SU-DHL-6 (cell line): ENCODE results near the gene ABCB11.

ENCODE experiments used
- H2AFZ ChIP-seq: fragments of 200-600 bp; sonication (generic); 2 replicates; pipeline ENCODE4 v1.6.1; 2014; ENCODE audit warnings: low read depth, mild to moderate bottlenecking, moderate library complexity, mixed read lengths, antibody characterized with exemption, low read length; ENCODE audit not compliant: severe bottlenecking
- H3F3A ChIP-seq: fragments of 200-600 bp; shearing (Covaris generic); 2 replicates; pipeline ENCODE4 v1.6.0; 2016; ENCODE audit warnings: antibody characterized with exemption, mild to moderate bottlenecking; ENCODE audit not compliant: insufficient read depth
- H3K27ac ChIP-seq: fragments of 200-600 bp; sonication (generic); 2 replicates; pipeline ENCODE4 v1.5.1; 2016; ENCODE audit warnings: low read depth, mild to moderate bottlenecking, low read length, moderate library complexity, mixed read lengths
- H3K27me3 ChIP-seq: fragments of 200-600 bp; sonication (generic), shearing (Covaris generic); 2 replicates; pipeline ENCODE4 v1.6.0; 2014; ENCODE audit warnings: mild to moderate bottlenecking, low read length
- H3K36me3 ChIP-seq: fragments of 200-600 bp; sonication (generic); 2 replicates; pipeline ENCODE4 v1.6.1; 2014; ENCODE audit warnings: mild to moderate bottlenecking, low read length, mixed read lengths
- H3K4me2 ChIP-seq: fragments of 300-600, 200-600 bp; shearing (Covaris generic), sonication (generic); 2 replicates; pipeline ENCODE4 v1.6.0; 2014; ENCODE audit warnings: low read length, low read depth, mild to moderate bottlenecking; ENCODE audit not compliant: poor library complexity, severe bottlenecking
- H3K4me3 ChIP-seq: fragments of 200-600 bp; sonication (generic); 2 replicates; pipeline ENCODE4 v1.5.1; 2014; ENCODE audit warnings: antibody characterized with exemption, low read length, mild to moderate bottlenecking, mixed read lengths; ENCODE audit not compliant: insufficient read depth, poor library complexity, severe bottlenecking
- H3K79me2 ChIP-seq: fragments of 200-600 bp; sonication (generic); 2 replicates; pipeline ENCODE4 v1.6.1; 2014; ENCODE audit warnings: mild to moderate bottlenecking, low read length, moderate library complexity; ENCODE audit not compliant: insufficient read depth
- H3K9ac ChIP-seq: fragments of 200-600 bp; sonication (generic); 2 replicates; pipeline ENCODE4 v1.7.0; 2014; ENCODE audit warnings: mild to moderate bottlenecking, low read length
- H3K9me2 ChIP-seq: fragments of 200-600 bp; sonication (generic); replicated peaks from 2 replicates; pipeline ENCODE4 v1.6.1; 2014; ENCODE audit warnings: low read length; ENCODE audit not compliant: insufficient read depth
- H3K9me3 ChIP-seq: fragments of 200-600 bp; sonication (generic); 2 replicates; pipeline ENCODE4 v1.6.1; 2014; ENCODE audit warnings: low read length, mixed read lengths; ENCODE audit not compliant: insufficient read depth
- H4K20me1 ChIP-seq: fragments of 200-600 bp; sonication (generic); 2 replicates; pipeline ENCODE4 v1.6.1; 2014; ENCODE audit warnings: low read depth, mild to moderate bottlenecking, antibody characterized with exemption, low read length, moderate library complexity, mixed read lengths
- EZH2phosphoT487 ChIP-seq: fragments of 200-600 bp; sonication (generic), shearing (Covaris generic); conservative IDR thresholded peaks from 2 replicates; pipeline ENCODE4 v1.6.1; 2018; ENCODE audit warnings: mild to moderate bottlenecking, antibody characterized with exemption, low read length, moderate library complexity, mixed read lengths
- TF ChIP-seq, protein P1 (sequence below): fragments of 200-600 bp; sonication (generic); IDR thresholded peaks from one replicate; pipeline ENCODE4 v1.5.1; 2017; ENCODE audit warnings: antibody characterized with exemption, mild to moderate bottlenecking, low read length, moderate library complexity; ENCODE audit not compliant: insufficient read depth, poor library complexity, severe bottlenecking

ABCB11 gene

DNA sequence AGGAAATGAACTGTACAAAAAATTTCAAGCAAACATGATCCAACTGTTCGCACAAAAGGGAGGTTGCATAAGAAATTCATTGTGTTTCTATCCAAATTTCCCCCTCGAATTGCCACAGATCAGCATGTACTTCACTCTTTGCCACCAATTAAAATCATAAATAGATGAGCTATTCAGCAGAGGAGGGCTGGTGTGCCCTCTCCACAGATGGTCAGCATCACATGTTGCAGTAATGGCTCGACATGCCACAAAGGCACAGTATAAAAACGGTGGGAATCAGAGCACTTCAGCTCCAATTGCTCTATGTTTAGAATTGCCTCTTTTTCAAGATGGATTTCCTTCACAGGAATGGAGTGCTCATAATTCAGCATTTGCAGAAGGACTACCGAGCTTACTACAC lies 130.1 kb downstream of the ABCB11 start, which contains the start of gene G6PC2:
G6PC2 (plus strand) TSS at position 289 of the 400 bp plus-strand sequence; CDS start at position 330, 41 bp downstream.
- no peaks in the 10 kb centered on the region for H3K27me3 ChIP-seq
- no peaks in the 10 kb centered on the region for H3K9me3 ChIP-seq
- no peak within 1 kb of the TSS for H3K4me3 ChIP-seq
- H3K4me2 ChIP-seq, result no peak within 1 kb of the TSS
- H2AFZ ChIP-seq, result no peak within 1 kb of the TSS
- H3K9ac ChIP-seq, result no peak within 1 kb of the TSS
- no peaks in the 10 kb centered on the region for H3K79me2 ChIP-seq
- no peaks in the 10 kb centered on the region for H3K9me2 ChIP-seq
- H3K36me3 ChIP-seq, result no peaks in the 10 kb centered on the region
- no peaks in the 10 kb centered on the region for H3F3A ChIP-seq
- TF ChIP-seq EZH2phosphoT487, result no peak
- TF ChIP-seq, protein P1, sequence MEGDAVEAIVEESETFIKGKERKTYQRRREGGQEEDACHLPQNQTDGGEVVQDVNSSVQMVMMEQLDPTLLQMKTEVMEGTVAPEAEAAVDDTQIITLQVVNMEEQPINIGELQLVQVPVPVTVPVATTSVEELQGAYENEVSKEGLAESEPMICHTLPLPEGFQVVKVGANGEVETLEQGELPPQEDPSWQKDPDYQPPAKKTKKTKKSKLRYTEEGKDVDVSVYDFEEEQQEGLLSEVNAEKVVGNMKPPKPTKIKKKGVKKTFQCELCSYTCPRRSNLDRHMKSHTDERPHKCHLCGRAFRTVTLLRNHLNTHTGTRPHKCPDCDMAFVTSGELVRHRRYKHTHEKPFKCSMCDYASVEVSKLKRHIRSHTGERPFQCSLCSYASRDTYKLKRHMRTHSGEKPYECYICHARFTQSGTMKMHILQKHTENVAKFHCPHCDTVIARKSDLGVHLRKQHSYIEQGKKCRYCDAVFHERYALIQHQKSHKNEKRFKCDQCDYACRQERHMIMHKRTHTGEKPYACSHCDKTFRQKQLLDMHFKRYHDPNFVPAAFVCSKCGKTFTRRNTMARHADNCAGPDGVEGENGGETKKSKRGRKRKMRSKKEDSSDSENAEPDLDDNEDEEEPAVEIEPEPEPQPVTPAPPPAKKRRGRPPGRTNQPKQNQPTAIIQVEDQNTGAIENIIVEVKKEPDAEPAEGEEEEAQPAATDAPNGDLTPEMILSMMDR, result no peak
- no peaks in the 10 kb centered on the region for H4K20me1 ChIP-seq
- no peak within 1 kb of the TSS for H3K27ac ChIP-seq

DNA sequence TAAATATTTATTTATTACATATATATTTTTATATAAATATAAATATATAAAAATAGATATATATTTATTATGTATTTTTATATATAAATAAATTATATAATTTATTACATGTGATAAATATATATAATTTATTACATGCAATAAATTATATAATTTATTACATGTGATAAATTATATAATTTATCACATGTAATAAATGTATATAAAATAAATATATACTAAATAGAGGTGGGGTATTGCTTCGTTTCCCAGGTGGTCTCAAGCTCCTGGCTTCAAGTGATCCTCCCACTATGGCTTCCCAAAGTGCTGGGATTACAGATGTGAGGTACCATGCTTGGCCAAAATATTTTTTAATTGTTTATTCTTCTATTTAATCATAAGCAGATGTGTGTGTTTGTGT lies 133.7 kb downstream of the ABCB11 start:
- Histone ChIP-seq H3K4me2 (no peak overlapping the region), H3K9me3 (no peaks in the 10 kb centered on the region), H3F3A (no peaks in the 10 kb centered on the region), H3K36me3 (no peaks in the 10 kb centered on the region), H4K20me1 (no peaks in the 10 kb centered on the region), H3K9me2 (no peaks in the 10 kb centered on the region), H3K27me3 (no peaks in the 10 kb centered on the region), H3K9ac (no peak overlapping the region), H2AFZ (no peak overlapping the region), H3K27ac (no peak overlapping the region), H3K79me2 (no peaks in the 10 kb centered on the region), H3K4me3 (no peak overlapping the region)
- no peak for TF ChIP-seq EZH2phosphoT487
- TF ChIP-seq, protein P1, result no peak

DNA sequence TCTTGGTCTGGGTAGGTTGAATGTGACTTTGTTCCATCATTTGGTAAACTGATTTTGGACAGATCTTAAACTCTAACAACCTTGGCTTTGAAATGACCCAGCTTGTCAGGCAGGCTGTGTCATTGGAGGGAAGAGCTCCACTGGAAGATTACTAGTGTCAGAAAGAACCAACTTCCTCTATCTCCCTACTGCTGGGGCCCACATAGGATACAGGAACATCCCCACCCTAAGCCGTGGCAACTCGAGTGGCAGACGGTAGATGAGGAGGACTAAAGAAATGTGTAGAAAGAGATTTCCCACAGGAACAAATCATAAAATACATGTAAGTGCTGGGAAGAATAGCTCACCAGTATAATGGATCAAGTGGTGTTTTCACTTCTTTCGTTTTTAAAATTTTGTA lies 134.3 kb downstream of the ABCB11 start:
- no peak for TF ChIP-seq EZH2phosphoT487
- TF ChIP-seq, protein P1, result no peak
- no peaks in the 10 kb centered on the region for H3K9me2 ChIP-seq
- no peaks in the 10 kb centered on the region for H4K20me1 ChIP-seq
- H3K27ac ChIP-seq, result no peak overlapping the region
- H3K4me2 ChIP-seq, result no peak overlapping the region
- H3K27me3 ChIP-seq, result no peaks in the 10 kb centered on the region
- no peak overlapping the region for H3K4me3 ChIP-seq
- H3K9me3 ChIP-seq, result no peaks in the 10 kb centered on the region
- no peaks in the 10 kb centered on the region for H3F3A ChIP-seq
- H3K9ac ChIP-seq, result no peak overlapping the region
- no peaks in the 10 kb centered on the region for H3K79me2 ChIP-seq
- H3K36me3 ChIP-seq, result no peaks in the 10 kb centered on the region
- H2AFZ ChIP-seq, result no peak overlapping the region
